GM06990 (cell line): ENCODE measurements around the gene STX3.

Experiments
- DNase-seq: peaks from one replicate; pipeline ENCODE4 v3.0.0-alpha.2; 2011; ENCODE audit not compliant: insufficient read length; ENCODE audit errors: extremely low read depth
- H3K27me3 ChIP-seq: replicated peaks from 2 replicates; pipeline ENCODE4 v1.6.0; 2011; ENCODE audit warnings: low read length; ENCODE audit not compliant: control insufficient read depth, insufficient read depth
- H3K36me3 ChIP-seq: 2 replicates; pipeline ENCODE4 v1.5.1; 2011; ENCODE audit warnings: low read length; ENCODE audit not compliant: control insufficient read depth, insufficient read depth
- H3K4me3 ChIP-seq: replicated peaks from 2 replicates; pipeline ENCODE4 v1.5.1; 2011; ENCODE audit warnings: low read depth, mild to moderate bottlenecking, control low read depth, low read length
- TF ChIP-seq, protein P1 (sequence below): IDR thresholded peaks from 2 replicates; pipeline ENCODE4 v1.5.1; 2011; ENCODE audit warnings: low read length, control low read depth, mild to moderate bottlenecking, inconsistent platforms; ENCODE audit not compliant: insufficient read depth, poor library complexity, severe bottlenecking

Gene STX3

DNA sequence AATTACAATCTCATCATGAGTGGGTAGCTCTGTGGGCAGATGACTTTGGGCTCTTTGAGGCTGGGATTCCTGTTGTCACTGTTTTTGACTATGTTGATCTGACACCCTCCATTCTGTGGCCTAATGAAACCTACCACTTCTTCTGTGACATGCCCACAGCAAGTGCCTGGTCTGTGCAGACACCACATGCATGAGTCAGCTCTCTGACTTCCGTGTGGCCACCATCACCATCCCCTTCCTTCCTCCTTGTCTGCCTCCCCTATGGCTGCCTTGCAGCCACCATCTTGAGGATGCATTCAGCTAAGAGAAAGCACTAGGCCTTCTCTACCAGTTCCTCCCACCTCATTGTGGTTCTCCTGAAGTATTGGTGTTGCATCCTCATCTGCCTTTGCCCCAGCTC lies 26.3 kb upstream of the STX3 start:
- Histone ChIP-seq H3K27me3 (no peaks in the 10 kb centered on the region), H3K36me3 (no peaks in the 10 kb centered on the region), H3K4me3 (no peak overlapping the region)
- no peak for DNase-seq
- TF ChIP-seq, protein P1, sequence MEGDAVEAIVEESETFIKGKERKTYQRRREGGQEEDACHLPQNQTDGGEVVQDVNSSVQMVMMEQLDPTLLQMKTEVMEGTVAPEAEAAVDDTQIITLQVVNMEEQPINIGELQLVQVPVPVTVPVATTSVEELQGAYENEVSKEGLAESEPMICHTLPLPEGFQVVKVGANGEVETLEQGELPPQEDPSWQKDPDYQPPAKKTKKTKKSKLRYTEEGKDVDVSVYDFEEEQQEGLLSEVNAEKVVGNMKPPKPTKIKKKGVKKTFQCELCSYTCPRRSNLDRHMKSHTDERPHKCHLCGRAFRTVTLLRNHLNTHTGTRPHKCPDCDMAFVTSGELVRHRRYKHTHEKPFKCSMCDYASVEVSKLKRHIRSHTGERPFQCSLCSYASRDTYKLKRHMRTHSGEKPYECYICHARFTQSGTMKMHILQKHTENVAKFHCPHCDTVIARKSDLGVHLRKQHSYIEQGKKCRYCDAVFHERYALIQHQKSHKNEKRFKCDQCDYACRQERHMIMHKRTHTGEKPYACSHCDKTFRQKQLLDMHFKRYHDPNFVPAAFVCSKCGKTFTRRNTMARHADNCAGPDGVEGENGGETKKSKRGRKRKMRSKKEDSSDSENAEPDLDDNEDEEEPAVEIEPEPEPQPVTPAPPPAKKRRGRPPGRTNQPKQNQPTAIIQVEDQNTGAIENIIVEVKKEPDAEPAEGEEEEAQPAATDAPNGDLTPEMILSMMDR: no peak

DNA sequence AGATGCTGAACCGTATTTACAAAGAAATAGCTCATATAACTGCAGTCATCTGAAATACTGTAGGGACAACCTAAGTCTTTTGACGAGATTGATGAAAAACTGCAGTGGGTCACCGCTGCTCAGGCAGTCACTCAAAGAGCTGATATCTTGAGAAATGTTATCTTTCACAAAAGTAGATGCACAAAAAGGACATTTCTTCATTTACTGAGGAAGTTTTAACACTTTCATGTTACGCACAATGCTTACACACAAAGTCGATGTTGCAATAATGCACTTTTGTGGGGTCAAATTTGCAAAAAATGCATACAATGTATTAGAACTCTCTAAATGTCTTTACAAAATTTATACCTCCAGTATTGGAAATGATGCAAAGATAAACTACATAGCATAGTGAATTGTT lies 25.3 kb upstream of the STX3 start:
- Histone ChIP-seq H3K36me3 (no peaks in the 10 kb centered on the region), H3K27me3 (no peaks in the 10 kb centered on the region), H3K4me3 (no peak overlapping the region)
- DNase-seq: no peak
- TF ChIP-seq, protein P1: no peak

DNA sequence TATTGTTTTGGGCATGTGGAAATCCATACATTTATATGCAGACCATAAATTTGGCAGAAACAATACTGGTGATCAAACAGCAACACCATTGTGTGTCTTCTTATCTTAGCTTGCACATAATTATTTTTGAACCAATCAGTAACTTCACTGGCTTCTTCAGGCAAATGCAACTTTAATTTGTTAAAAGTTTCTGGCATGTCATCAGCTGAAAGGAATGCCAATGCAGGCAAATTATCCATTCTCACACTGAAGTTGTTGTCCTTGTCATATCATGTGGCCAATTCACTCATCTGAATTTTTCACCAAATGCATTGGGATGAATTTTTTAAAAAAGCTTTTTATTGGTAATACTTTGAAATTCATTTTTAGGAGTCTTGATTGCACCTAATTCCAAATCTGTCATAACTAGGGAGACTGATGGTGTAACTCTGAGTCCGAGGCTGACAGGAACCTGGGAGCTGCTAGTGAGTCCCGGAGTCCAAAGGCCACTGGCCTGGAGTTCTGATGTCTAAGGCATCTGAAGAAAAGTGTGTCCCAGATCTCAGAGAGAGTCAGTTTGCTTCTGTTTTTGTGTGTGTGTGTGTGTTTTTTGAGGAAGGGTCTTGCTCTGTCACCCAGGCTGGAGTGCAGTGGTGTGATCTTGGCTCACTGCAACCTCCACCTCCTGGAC lies 24.1 kb upstream of the STX3 start:
- no peak overlapping the region for H3K4me3 ChIP-seq
- H3K27me3 ChIP-seq: no peaks in the 10 kb centered on the region
- DNase-seq: no peak
- H3K36me3 ChIP-seq: no peaks in the 10 kb centered on the region
- TF ChIP-seq, protein P1: no peak

DNA sequence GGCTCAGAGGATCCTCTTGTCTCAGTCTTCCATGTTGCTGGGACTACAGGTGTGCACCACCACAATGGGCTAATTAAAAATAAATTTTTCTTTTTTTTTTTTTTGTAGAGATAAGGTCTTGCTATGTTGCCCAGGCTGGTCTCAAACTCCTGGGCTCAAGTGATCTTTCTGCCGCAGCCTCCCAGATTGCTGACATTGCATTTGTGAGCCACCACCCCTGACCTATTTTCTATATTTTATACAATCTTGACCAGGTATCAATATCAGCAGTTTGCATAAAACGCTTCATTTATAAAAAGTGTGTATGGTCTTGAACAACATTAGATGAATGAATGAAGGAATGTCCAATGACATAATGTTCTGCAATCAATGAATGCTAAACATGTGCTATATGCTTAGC lies 9.1 kb upstream of the STX3 start:
- no peak for DNase-seq
- Histone ChIP-seq H3K36me3 (no peaks in the 10 kb centered on the region), H3K27me3 (no peaks in the 10 kb centered on the region), H3K4me3 (no peak overlapping the region)
- TF ChIP-seq, protein P1: no peak

DNA sequence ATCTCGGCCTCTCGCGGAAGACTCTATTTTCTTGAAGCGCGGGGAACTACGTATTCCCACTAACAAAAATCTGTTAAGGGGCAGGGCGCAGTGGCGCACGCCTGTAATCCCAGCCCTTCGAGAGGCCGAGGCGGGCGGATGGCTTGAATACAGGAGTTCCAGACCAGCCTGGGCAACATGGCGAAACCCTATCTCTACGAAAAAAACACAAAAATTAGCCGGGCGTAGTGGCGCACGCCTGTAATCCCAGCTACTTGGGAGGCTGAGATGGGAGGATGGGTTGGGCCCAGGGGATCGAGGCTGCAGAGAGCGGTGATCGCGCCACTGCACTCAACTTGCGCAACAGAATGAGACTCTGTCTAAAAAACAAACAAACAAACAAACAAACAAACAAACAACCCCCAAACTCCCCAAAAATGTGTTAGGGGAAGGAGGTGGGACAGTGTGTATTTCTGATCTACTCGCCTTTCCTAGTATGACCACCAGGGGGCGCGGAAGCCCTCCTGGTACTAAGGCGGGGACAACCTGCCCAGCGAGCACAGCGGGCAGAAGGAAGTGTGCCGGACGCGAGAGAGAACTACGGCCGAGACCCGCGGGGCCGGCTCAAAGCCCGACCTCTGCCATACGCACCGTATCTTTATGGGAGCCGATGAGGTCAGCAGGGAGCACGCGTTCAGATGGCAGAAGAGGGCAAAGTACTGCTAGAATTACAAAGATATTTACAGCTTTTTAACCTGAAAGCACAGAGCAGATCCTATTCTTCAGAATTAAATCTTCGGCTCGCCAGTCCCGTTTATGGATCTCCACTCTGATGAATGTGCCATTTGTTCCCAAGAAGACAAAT lies 1.3 kb upstream of the STX3 start:
- TF ChIP-seq, protein P1: peak; percentile 89
- Histone ChIP-seq H3K36me3 (no peaks in the 10 kb centered on the region), H3K27me3 (no peaks in the 10 kb centered on the region), H3K4me3 (peak overlapping the region; percentile 77)
- peak; percentile 65 for DNase-seq
